SK-N-SH (cell line): ENCODE data around the gene CDH23. TPM values are rescaled to one million over a fixed set of nuclear protein-coding genes. Genes with fewer than 3 reads are reported as not detected.

Source experiments
- CTCF ChIA-PET: fragments of 300-600, 350-600 bp; formaldehyde crosslinking; extraction: SDS; loops from one replicate; lab custom pipeline; 2021; lab: Yijun Ruan, JAX
- POLR2A ChIA-PET: fragments of 350-600 bp; sonication (Branson Sonifier 250); formaldehyde crosslinking; extraction: SDS; loops from one replicate; lab custom pipeline; 2020; ENCODE audit warnings: antibody characterized with exemption, inconsistent platforms; lab: Yijun Ruan, JAX
- DNase-seq: peaks from one replicate; pipeline ENCODE4 v3.0.0; 2012
- H2AFZ ChIP-seq: fragments of 200-600 bp; sonication (generic); 2 replicates; pipeline ENCODE4 v1.8.1; 2016; ENCODE audit warnings: antibody characterized with exemption, mild to moderate bottlenecking, low read depth
- H3F3A ChIP-seq: fragments of 200-600 bp; sonication (generic); replicated peaks from 2 replicates; pipeline ENCODE3; 2016; ENCODE audit warnings: antibody characterized with exemption, mild to moderate bottlenecking; ENCODE audit not compliant: insufficient read depth
- H3K27ac ChIP-seq, 2 experiments: fragments of 200-500 bp in 1 of 2; fragments of 200-600 bp in 1 of 2; sonication (Bioruptor generic) in 1 of 2; sonication (generic), shearing (Covaris generic) in 1 of 2; 2 replicates each; pipeline versions ENCODE4 v1.5.1 to v1.6.1; 2014 to 2016; ENCODE audit warnings: low read depth in 2 of 2, inconsistent platforms in 1 of 2, low read length in 1 of 2, mild to moderate bottlenecking in 1 of 2, mixed read lengths in 1 of 2
- H3K27me3 ChIP-seq: fragments of 200-600 bp; sonication (generic), shearing (Covaris generic); 2 replicates; pipeline ENCODE4 v1.6.1; 2016; ENCODE audit warnings: mixed run types; ENCODE audit not compliant: insufficient read depth
- H3K36me3 ChIP-seq, 2 experiments: fragments of 200-500 bp in 1 of 2; fragments of 200-600 bp in 1 of 2; sonication (Bioruptor generic) in 1 of 2; sonication (generic) in 1 of 2; replicated peaks in 1 of 2; 2 replicates each; pipeline versions ENCODE3 to v1.5.1; 2014 to 2016; ENCODE audit warnings: low read length in 1 of 2, mild to moderate bottlenecking in 1 of 2; ENCODE audit not compliant: insufficient read depth in 2 of 2, control insufficient read depth in 1 of 2
- H3K4me1 ChIP-seq, 2 experiments: fragments of 200-500 bp in 1 of 2; fragments of 200-600 bp in 1 of 2; sonication (Bioruptor generic) in 1 of 2; sonication (generic), shearing (Covaris generic) in 1 of 2; 2 replicates each; pipeline versions ENCODE4 v1.5.1 to v1.6.1; 2014 to 2016; ENCODE audit warnings: low read depth in 1 of 2, low read length in 1 of 2, mixed run types in 1 of 2; ENCODE audit not compliant: insufficient read depth in 2 of 2, control insufficient read depth in 1 of 2
- H3K4me2 ChIP-seq: fragments of 200-600 bp; sonication (generic), shearing (Covaris generic); 2 replicates; pipeline ENCODE4 v1.6.1; 2017; ENCODE audit warnings: mixed run types
- H3K4me3 ChIP-seq, 2 experiments: fragments of 200-500 bp in 1 of 2; fragments of 200-600 bp in 1 of 2; sonication (Bioruptor generic) in 1 of 2; sonication (generic), shearing (Covaris generic) in 1 of 2; 2 replicates each; pipeline versions ENCODE4 v1.5.1 to v1.8.1; 2014 to 2016; ENCODE audit warnings: low read depth in 2 of 2, inconsistent platforms in 1 of 2, low read length in 1 of 2, mild to moderate bottlenecking in 1 of 2, mixed read lengths in 1 of 2, moderate library complexity in 1 of 2
- H3K79me2 ChIP-seq: fragments of 200-600 bp; sonication (generic); 2 replicates; pipeline ENCODE4 v1.8.1; 2017; ENCODE audit warnings: mild to moderate bottlenecking; ENCODE audit not compliant: insufficient read depth
- H3K9ac ChIP-seq: fragments of 200-600 bp; sonication (generic); 2 replicates; pipeline ENCODE4 v1.6.1; 2017; ENCODE audit warnings: mixed run types
- H3K9me2 ChIP-seq: fragments of 200-600 bp; sonication (generic); 2 replicates; pipeline ENCODE4 v1.6.1; 2017; ENCODE audit warnings: mixed run types
- H3K9me3 ChIP-seq: fragments of 200-600 bp; sonication (generic); 2 replicates; pipeline ENCODE4 v1.6.1; 2017; ENCODE audit warnings: mixed run types, mild to moderate bottlenecking, moderate library complexity
- H4K20me1 ChIP-seq: fragments of 200-600 bp; sonication (generic); 2 replicates; pipeline ENCODE4 v1.6.1; 2017; ENCODE audit warnings: mild to moderate bottlenecking, mixed run types; ENCODE audit not compliant: insufficient read depth
- CHD2 ChIP-seq: fragments of 150-350 bp; IDR thresholded peaks from 2 replicates; pipeline ENCODE4 v1.6.1; 2018; ENCODE audit warnings: low read length; ENCODE audit not compliant: partially characterized antibody
- FOXJ3 ChIP-seq: sonication (generic); formaldehyde crosslinking; IDR thresholded peaks from 2 replicates; pipeline ENCODE4 v1.5.1; 2020; ENCODE audit warnings: mild to moderate bottlenecking, missing genetic modification reagents
- FOXM1 ChIP-seq: IDR thresholded peaks from 2 replicates; pipeline ENCODE4 v1.4.0; 2012; ENCODE audit warnings: low read depth, mild to moderate bottlenecking
- GABPA ChIP-seq: IDR thresholded peaks from 2 replicates; pipeline ENCODE4 v1.4.0; 2012; ENCODE audit warnings: low read depth, mild to moderate bottlenecking
- GATA2 ChIP-seq: sonication (generic); formaldehyde crosslinking; IDR thresholded peaks from 2 replicates; pipeline ENCODE4 v1.5.0; 2020; ENCODE audit warnings: mild to moderate bottlenecking, missing genetic modification reagents
- JUND ChIP-seq: IDR thresholded peaks from 2 replicates; pipeline ENCODE4 v1.4.0; 2012
- NFIC ChIP-seq: IDR thresholded peaks from 2 replicates; pipeline ENCODE4 v1.4.0; 2012; ENCODE audit warnings: borderline replicate concordance
- NRF1 ChIP-seq: IDR thresholded peaks from 2 replicates; pipeline ENCODE4 v1.6.1; 2012; ENCODE audit warnings: low read depth, mild to moderate bottlenecking, low read length
- RAD21 ChIP-seq: IDR thresholded peaks from 2 replicates; pipeline ENCODE4 v1.6.1; 2012; ENCODE audit warnings: mild to moderate bottlenecking, low read length
- RCOR1 ChIP-seq: fragments of 150-350 bp; IDR thresholded peaks from 2 replicates; pipeline ENCODE4 v1.6.1; 2017; ENCODE audit warnings: antibody characterized with exemption, low read length
- RFX5 ChIP-seq: IDR thresholded peaks from 2 replicates; pipeline ENCODE4 v1.6.1; 2012; ENCODE audit warnings: mild to moderate bottlenecking, improper control_type of control experiment, low read length
- RXRA ChIP-seq: IDR thresholded peaks from 2 replicates; pipeline ENCODE4 v1.4.0; 2012; ENCODE audit warnings: low read depth, mild to moderate bottlenecking, borderline replicate concordance
- SIN3A ChIP-seq: IDR thresholded peaks from 2 replicates; pipeline ENCODE4 v1.6.1; 2012; ENCODE audit warnings: low read depth, mild to moderate bottlenecking, low read length, moderate library complexity, borderline replicate concordance
- TCF12 ChIP-seq: IDR thresholded peaks from 2 replicates; pipeline ENCODE4 v1.4.0; 2012
- WGBS: methylation state at CpG from one replicate; pipeline ENCODE4 v1.1.6; 2017; ENCODE audit warnings: low lambda C conversion rate; 5-methylcytosine and 5-hydroxymethylcytosine counted together
- polyA plus RNA-seq, 3 experiments: library from polyadenylated mRNA; depleted of rRNA; stranded (reverse); fragments of >200 nt; gene quantifications; 2 replicates each; pipeline ENCODE4 v1.2.3, GENCODE V29; 2012
- TF ChIP-seq, protein P1 (sequence below): IDR thresholded peaks from 2 replicates; pipeline ENCODE4 v1.4.0; 2012; ENCODE audit warnings: low read depth, borderline replicate concordance
- TF ChIP-seq, protein P2 (sequence below): IDR thresholded peaks from 2 replicates; pipeline ENCODE4 v1.4.0; 2012; ENCODE audit warnings: low read depth, borderline replicate concordance

The CDH23 gene
- polyA plus RNA-seq, 1 of the 3 experiments (the other 2 are of a cell fraction), result 0.03 TPM

DNA sequence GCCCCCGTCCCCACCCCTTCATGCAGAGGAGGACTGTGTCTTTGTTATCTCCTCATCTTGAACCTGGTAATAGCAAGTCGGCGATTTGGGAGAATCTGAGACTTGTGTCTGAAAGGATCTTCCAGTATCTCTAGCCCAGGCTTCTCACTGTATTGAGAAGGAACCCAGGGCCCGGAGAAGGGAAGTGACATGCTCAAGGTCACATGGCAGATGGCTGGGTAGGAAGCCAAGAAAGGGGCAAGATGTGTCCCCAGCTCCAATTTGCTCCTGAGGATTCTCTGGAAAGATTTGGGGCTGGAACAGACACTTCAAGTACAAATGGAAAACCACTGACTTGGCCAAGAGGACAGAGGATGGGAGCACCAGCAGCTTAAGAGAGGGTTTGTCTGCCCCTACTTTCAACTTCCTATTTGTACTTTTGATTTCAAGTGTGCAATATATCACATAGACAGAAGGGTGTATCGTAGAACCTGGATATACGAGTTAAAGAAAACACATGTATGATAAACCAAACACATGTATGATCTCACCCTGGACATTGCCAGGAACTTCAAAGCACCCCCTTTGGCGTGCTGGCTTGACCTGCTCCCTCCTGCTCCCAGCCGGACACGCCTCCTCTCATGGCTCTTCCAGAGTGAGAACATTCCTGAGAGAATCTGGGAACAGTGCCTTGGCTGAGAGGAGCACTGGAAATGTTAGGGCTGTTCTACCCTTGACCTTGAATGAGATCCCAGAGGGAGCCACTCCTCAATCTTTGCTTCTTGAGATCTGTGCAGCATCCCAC, 79.7 kb downstream of the CDH23 start (continued):
- TF ChIP-seq RCOR1 (no peak), CHD2 (no peak), FOXM1 (no peak), NFIC (no peak), JUND (no peak), FOXJ3 (no peak), GATA2 (CRISPR knock-in tag) (no peak), GABPA (no peak)
- TF ChIP-seq, protein P1, sequence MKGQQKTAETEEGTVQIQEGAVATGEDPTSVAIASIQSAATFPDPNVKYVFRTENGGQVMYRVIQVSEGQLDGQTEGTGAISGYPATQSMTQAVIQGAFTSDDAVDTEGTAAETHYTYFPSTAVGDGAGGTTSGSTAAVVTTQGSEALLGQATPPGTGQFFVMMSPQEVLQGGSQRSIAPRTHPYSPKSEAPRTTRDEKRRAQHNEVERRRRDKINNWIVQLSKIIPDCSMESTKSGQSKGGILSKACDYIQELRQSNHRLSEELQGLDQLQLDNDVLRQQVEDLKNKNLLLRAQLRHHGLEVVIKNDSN, result no peak

DNA sequence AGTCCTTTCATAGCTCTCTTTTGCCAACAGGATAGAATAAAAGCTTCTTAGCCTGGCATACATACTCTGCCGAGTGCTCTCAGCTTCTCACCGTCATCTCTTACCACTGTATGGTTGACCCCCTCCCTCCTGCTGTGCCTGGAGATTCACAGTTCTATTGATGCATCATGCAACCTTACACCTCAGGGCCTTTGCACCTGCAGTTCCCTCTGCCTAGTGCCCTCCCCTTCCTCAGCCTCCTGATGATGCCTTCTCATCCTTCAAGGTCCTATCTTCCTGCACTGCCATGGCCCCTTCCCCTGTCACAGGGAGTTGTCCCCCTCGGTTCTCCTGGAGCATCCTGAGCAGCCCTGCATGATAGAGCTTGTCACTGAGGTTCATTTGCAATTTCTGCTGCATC, 81.5 kb downstream of the CDH23 start:
- peaks cover 0 to 4% of the 10 kb centered on the region in 2 experiments; a peak in 1 of 4 replicates for H3K4me1 ChIP-seq
- TF ChIP-seq, protein P2, sequence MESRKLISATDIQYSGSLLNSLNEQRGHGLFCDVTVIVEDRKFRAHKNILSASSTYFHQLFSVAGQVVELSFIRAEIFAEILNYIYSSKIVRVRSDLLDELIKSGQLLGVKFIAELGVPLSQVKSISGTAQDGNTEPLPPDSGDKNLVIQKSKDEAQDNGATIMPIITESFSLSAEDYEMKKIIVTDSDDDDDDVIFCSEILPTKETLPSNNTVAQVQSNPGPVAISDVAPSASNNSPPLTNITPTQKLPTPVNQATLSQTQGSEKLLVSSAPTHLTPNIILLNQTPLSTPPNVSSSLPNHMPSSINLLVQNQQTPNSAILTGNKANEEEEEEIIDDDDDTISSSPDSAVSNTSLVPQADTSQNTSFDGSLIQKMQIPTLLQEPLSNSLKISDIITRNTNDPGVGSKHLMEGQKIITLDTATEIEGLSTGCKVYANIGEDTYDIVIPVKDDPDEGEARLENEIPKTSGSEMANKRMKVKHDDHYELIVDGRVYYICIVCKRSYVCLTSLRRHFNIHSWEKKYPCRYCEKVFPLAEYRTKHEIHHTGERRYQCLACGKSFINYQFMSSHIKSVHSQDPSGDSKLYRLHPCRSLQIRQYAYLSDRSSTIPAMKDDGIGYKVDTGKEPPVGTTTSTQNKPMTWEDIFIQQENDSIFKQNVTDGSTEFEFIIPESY, result no peak
- TF ChIP-seq TCF12 (no peak), RCOR1 (no peak), RAD21 (no peak), RXRA (no peak), FOXJ3 (no peak), NRF1 (no peak), SIN3A (no peak), RFX5 (no peak)
- H3K79me2 ChIP-seq, result no peaks in the 10 kb centered on the region
- H2AFZ ChIP-seq, result no peak overlapping the region
- H3K9me3 ChIP-seq, result no peaks in the 10 kb centered on the region
- H3F3A ChIP-seq, result no peaks in the 10 kb centered on the region
- no peaks in the 10 kb centered on the region for H4K20me1 ChIP-seq
- H3K4me2 ChIP-seq, result no peak overlapping the region
- 13% methylated on average over 3 of the region's 3 CpGs for WGBS
- CTCF ChIA-PET, result interaction anchor here (1.8 kb wide), 1 partner anchor 8 kb away, joined by 8 read pairs; no protein-coding TSS in a partner anchor
- no peak for DNase-seq
- no peak overlapping the region for H3K4me3 ChIP-seq
- no peaks in the 10 kb centered on the region for H3K9me2 ChIP-seq
- H3K27ac ChIP-seq, result no peak overlapping the region
- H3K36me3 ChIP-seq, result no peaks in the 10 kb centered on the region
- POLR2A ChIA-PET, result no interaction called here
- no peak overlapping the region for H3K9ac ChIP-seq
- H3K27me3 ChIP-seq, result peaks cover 43% of the 10 kb centered on the region
